HEK293T (cell line): Measurements from ENCODE around the gene CLCA1.

Experiments
- ARNT ChIP-seq: fragments of 450-650 bp; IDR thresholded peaks from 2 replicates; pipeline ENCODE4 v1.6.1; 2017; ENCODE audit warnings: mild to moderate bottlenecking
- BHLHE40 ChIP-seq: fragments of 450-650 bp; IDR thresholded peaks from 2 replicates; pipeline ENCODE4 v1.6.1; 2016; ENCODE audit warnings: mild to moderate bottlenecking, moderate library complexity, borderline replicate concordance
- ELF4 ChIP-seq: fragments of 450-650 bp; IDR thresholded peaks from 2 replicates; pipeline ENCODE4 v1.6.1; 2017; ENCODE audit warnings: antibody characterized with exemption
- FOXA1 ChIP-seq: fragments of 450-650 bp; IDR thresholded peaks from 2 replicates; pipeline ENCODE4 v1.6.1; 2016; ENCODE audit warnings: mild to moderate bottlenecking
- FOXK2 ChIP-seq: fragments of 450-650 bp; IDR thresholded peaks from 2 replicates; pipeline ENCODE4 v1.6.1; 2016; ENCODE audit warnings: mild to moderate bottlenecking
- FOXM1 ChIP-seq: fragments of 450-650 bp; IDR thresholded peaks from 2 replicates; pipeline ENCODE4 v1.6.1; 2017; ENCODE audit warnings: mild to moderate bottlenecking, borderline replicate concordance
- LEF1 ChIP-seq: fragments of 450-650 bp; IDR thresholded peaks from 2 replicates; pipeline ENCODE4 v1.6.1; 2017; ENCODE audit warnings: mild to moderate bottlenecking, borderline replicate concordance
- NFRKB ChIP-seq: fragments of 450-650 bp; IDR thresholded peaks from 2 replicates; pipeline ENCODE4 v1.6.1; 2016; ENCODE audit warnings: mild to moderate bottlenecking, moderate library complexity
- SP1 ChIP-seq: fragments of 450-650 bp; IDR thresholded peaks from 2 replicates; pipeline ENCODE4 v1.6.1; 2017
- SUZ12 ChIP-seq: fragments of 450-650 bp; IDR thresholded peaks from 2 replicates; pipeline ENCODE4 v1.6.1; 2016; ENCODE audit warnings: mild to moderate bottlenecking
- ZNF384 ChIP-seq: fragments of 450-650 bp; IDR thresholded peaks from 2 replicates; pipeline ENCODE4 v1.6.1; 2016
- TF ChIP-seq, protein P1 (sequence below): fragments of 450-650 bp; IDR thresholded peaks from 2 replicates; pipeline ENCODE4 v1.6.1; 2016

DNA sequence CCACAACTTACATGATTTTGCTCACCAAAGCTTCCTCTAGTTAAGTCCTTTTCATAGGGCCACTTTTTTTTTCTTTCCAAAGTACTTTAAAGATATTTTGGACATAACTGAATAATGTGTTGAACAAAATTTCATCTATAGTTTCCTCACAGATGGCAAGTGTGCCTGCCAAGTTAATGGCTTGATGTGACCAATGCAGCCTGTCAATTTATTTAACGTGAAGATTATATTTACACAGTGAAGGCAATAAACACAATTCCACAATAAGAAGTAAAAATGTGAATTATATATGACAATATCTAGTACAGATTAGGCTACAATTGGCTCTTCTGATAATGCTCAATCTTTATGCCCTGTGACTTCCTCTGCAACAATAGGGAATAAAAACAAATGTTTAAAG is 26.7 kb upstream of the CLCA1 start:
- TF ChIP-seq NFRKB (no peak), ZNF384 (no peak), LEF1 (no peak), SP1 (no peak), ELF4 (no peak), FOXK2 (no peak), FOXA1 (no peak), FOXM1 (no peak), SUZ12 (no peak), BHLHE40 (no peak), ARNT (no peak)
- TF ChIP-seq, protein P1, sequence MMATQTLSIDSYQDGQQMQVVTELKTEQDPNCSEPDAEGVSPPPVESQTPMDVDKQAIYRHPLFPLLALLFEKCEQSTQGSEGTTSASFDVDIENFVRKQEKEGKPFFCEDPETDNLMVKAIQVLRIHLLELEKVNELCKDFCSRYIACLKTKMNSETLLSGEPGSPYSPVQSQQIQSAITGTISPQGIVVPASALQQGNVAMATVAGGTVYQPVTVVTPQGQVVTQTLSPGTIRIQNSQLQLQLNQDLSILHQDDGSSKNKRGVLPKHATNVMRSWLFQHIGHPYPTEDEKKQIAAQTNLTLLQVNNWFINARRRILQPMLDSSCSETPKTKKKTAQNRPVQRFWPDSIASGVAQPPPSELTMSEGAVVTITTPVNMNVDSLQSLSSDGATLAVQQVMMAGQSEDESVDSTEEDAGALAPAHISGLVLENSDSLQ, result no peak
